ENCODE data around the gene FNDC5.

DNA sequence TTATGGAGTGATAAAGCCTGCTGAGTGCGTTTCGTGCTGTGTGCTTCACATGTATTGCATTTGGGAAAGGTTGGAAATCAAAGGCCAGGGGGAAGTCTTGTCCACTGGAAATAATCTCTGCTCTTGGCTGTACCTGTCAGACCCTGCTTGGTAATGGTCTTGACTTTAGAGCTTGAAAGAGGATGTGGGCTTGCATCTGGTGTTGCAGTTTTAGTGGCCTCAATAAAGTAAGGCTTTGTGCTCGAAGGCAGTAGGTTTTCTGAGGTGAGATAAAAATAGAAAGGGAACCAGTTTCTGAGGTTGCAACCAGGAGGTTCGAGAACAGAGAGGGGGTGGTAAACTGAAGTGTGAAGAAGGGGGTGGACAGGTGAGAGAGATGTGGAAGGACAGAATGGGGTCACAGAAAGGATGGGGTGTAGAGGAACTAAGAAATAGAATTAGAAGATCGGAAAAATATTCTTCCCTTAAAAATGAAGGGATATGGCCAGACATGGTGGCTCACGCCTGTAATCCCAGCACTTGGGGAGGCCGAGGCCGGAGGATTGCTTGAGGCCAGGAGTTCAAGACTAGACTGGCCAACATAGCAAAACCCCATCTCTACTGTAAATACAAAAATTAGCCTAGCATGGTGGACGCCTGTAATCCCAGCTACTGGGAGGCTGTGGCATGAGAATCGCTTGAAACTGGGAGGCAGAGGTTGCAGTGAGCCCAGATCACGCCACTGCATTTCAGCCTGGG lies 51.7 kb downstream of the FNDC5 start:
- TF ChIP-seq, protein P1, sequence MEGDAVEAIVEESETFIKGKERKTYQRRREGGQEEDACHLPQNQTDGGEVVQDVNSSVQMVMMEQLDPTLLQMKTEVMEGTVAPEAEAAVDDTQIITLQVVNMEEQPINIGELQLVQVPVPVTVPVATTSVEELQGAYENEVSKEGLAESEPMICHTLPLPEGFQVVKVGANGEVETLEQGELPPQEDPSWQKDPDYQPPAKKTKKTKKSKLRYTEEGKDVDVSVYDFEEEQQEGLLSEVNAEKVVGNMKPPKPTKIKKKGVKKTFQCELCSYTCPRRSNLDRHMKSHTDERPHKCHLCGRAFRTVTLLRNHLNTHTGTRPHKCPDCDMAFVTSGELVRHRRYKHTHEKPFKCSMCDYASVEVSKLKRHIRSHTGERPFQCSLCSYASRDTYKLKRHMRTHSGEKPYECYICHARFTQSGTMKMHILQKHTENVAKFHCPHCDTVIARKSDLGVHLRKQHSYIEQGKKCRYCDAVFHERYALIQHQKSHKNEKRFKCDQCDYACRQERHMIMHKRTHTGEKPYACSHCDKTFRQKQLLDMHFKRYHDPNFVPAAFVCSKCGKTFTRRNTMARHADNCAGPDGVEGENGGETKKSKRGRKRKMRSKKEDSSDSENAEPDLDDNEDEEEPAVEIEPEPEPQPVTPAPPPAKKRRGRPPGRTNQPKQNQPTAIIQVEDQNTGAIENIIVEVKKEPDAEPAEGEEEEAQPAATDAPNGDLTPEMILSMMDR (conservative IDR thresholded peaks at IDR 0.05): no peak
- TF ChIP-seq ZFX (IDR thresholded peaks at IDR 0.05): no peak
